Medulla oblongata (tissue), 1 donor: ENCODE results near the gene TMEM179.
"Not testable (repeated sequence)": the region's sequence is repeated elsewhere in the genome, so short reads cannot be mapped to it uniquely, and the experiment has no call there.

Source experiments
- DNase-seq: peaks from one replicate; pipeline ENCODE4 v3.0.0-alpha.2; 2015; ENCODE audit errors: extremely low spot score

TMEM179 gene

GRCh38 chr14:104637546-104638003 is 33.0 kb upstream of the TMEM179 start:
- DNase-seq, result no peak

GRCh38 chr14:104636846-104637545 is 32.4 kb upstream of the TMEM179 start:
- DNase-seq, result not testable (repeated sequence)

GRCh38 chr14:104636131-104636530 is 31.6 kb upstream of the TMEM179 start:
- DNase-seq, result no peak

DNA sequence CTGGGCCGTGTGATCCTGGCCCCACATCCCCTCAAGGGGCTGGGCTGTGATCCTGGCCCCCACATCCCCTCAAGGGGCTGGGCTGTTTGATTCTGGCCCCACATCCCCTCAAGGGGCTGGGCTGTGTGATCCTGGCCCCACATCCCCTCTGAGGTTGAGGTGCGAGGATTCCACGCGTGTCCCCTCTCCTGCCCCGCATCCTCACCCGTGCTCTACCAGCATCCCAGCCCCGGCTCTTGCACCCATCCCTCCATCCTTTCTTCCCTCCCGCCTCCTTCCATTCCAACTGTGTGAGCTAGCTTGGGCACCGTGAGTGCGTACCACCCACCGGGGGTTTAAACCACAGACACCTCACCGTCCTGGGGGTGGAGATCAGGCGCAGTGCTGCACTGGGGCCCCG is 31.1 kb upstream of the TMEM179 start:
- no peak for DNase-seq

DNA sequence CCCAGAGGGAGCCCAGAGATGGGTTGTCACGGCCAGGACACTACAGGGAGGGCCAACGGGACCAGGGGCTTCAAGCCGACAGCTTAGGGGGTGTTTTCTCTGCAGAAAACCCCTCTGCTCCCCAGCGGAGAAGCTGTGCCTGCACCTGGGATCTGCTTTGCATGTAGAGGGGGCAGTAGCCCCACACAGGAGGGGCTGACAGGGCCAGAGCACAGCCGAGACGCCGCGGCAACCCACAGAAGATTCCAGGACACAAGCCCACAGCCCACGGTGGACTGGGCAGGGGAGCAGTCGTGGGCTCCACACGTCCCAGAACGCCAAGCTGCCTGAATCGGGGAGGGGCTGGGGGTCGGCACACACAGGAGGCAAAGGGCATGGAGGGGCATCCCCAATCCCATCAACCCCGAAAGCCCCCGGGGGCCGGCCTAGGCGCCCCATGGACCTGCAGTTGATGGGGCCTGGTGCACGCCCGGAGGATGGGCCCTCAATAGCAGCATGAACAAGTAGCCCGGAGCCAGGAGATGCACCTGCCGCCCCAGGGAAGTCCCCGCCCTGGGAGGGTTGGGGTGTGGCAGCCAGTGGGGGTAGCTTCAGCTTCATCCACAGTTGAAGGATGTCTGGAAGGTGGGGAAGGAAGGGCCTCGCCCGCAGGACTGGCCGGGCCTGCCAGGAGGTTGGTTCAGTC is 30.5 kb upstream of the TMEM179 start:
- no peak for DNase-seq

- DNase-seq, result no peak
Measured at GRCh38 chr14:104634138-104634760, 29.7 kb upstream of the TMEM179 start.

DNA sequence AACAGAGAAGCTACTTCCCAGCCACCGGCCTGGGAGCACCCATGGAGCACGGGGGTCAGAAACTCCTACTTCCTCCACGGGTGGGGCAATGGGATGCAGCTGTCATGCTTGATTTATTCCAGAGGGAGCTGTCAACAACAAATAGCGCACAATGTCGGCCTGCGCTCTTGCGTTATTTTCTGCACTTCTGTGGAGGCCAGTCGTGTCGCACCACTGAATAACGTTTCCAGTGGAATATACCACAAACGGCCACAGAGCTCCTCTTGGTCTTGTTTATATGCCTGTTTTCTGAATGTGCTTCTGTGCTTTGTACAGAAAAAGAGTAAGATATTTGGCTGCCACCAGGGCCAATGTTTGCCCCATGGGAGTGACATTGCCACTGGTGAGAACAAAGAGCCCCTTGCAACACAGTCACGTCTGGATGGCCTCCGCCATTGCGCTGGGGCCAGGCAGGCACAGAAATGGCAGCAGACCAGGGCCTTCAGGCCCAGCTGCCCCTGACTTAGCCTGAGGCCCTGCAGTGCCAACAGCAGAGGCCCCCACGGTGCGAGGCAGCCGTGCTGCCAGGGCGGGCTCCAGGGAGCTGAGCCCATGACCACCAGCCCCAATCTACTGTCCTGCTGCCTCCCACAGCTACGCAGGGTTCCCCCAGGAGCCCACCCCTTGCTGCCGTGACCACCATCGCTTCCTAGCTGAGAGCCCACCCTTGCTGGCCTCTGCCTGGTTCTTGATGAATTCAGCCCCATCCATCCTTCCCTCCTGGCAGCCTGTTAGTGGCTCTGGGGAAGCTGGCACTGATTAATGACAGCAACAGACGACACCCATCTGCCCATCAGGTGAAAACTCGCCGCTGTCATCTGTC is 28.9 kb upstream of the TMEM179 start:
- peak; percentile 65 for DNase-seq

GRCh38 chr14:104632781-104633180 is 28.2 kb upstream of the TMEM179 start:
- no peak for DNase-seq

DNA sequence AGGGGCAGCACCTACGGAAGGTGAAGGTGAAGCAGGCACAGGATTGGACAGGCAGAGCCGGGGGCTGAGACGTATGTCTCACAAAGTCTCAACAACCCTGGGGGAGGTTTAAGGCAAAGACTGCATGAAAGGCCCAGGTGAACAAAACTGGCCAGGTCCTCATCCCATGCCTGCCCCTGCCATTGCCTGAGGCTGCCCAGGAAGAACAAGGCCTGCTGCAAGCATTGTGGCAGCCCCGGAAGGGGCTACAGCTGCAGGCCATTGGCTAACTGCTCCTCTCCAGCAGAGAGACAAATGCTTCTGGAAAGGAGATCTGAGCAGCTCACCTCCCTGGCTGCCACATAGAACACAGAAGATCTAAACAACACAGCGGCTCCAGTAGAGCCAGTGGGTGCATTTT is 20.4 kb upstream of the TMEM179 start:
- DNase-seq, result no peak

DNA sequence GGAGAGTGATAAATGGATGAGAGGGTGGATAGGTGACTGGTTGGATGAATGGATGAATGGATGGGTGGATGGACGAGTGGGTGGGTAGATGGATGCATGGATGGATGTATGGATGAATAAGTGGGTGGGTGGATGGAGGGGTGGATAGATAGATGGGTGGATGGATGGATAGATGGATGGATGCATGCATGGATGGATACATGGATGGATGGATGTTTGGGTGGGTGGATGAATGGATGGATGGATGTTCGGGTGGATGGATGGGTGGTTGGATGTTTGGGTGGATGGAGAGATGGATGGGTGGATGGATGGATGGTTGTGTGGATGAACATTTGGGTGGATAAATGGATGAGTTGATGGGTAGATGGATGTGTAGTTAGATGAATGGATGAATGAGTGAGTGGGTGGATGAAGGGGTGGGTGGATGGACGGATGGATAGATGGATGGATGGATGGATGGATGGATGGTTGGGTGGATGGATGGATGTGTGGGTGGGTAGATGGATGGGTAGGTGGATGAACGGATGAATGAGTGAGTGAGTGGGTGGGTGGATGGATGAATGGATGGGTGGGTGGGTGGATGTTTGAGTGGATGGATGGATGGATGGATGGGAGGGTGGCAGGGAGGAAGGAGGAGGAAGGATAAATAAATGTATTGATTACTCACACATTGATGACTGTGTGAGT is 9.7 kb upstream of the TMEM179 start:
- DNase-seq, result no peak

DNA sequence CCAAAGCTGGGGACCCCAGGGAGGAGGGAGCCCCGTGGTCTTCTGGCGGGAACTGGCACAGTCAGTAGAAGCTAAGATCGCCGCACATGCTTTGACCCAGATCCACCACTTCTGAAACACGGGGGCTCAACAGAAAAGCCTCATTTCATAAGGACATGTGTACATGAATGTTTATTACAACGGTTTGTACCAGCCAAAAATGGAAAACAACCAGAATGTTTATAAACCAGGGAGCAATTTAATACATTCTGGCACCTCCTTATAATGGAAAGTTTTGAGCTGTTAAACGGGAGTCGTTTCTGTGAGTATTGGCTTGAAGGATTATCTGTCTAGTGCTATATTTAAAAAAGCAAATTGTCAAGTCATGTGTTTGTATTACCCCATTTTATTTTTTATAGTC is 7.3 kb upstream of the TMEM179 start:
- DNase-seq, result no peak

GRCh38 chr14:104610749-104611310 is 6.3 kb upstream of the TMEM179 start:
- DNase-seq, result no peak

DNA sequence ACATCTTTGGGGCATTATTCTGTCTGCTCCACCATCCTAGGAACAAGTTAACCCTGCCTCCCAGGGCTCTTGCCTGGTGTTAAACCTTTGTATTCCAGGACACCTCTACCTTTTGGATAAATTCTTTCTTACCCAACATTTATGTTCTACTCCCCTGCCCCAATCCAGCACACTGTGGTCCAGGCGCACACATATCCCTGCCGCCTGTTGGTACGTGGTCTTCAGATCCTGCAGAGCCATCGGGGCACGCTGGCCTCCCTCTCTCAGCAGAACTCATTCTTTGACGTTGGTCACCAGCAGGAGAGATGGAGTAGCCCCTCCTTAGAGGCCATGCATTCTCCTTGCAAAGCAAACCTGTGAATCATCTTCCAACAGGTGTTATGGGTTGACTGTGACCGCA is 5.1 kb upstream of the TMEM179 start:
- DNase-seq, result no peak

- no peak for DNase-seq
Measured at GRCh38 chr14:104603711-104604401, 716 bp downstream of the TMEM179 start.

- no peak for DNase-seq
Measured at GRCh38 chr14:104602933-104603325, 1.6 kb downstream of the TMEM179 start.

DNA sequence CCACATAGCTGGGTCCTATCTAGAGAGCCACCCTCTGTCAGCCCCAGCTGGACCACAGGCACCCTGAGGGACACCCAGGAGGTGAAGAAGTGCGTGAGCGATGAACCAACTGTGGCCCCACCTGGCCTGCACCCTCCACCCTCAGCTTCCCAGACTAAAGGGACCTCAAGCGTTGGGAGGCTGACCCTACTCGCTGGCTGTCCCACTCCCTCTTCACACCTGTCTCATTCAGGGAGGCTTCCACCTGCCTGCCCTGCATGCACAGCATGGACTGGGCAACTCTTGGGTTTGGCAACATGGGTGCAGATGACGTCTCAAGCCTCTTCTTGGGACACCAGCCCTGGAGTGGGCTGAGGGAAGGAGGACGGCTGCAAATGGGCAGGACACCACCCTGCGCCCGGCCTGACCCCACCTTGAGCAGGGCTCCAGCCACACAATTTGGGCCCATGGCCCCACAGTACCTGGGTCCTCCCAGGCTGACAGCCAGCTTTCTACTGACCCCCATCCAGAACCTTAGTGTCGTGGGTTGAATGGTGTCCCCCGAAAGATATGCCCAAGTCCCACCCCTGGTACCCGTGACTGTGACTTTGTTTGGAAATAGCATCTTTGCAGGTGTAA is 2.1 kb downstream of the TMEM179 start:
- DNase-seq, result no peak

GRCh38 chr14:104601786-104602185 is 2.8 kb downstream of the TMEM179 start:
- DNase-seq, result no peak

DNA sequence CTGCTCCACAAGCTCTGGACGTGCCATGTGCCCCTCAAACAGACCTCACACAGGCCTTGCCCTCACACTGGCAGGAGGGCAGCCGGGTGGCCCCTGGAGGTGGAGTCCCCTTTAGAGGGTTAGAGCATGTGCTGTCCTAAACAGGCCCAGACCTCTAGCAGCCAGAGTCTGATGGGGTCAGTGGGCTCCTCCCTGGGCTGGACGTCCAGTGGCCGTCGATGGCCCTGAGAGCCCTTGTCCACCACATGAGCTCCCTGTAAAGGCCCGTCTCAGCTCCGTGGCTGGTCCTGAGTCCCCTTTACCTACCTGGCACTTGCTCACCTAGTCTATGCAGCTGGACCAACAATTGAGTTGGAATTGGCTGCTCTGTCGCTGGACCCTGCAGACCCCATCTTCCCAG is 3.8 kb downstream of the TMEM179 start:
- DNase-seq, result no peak

DNA sequence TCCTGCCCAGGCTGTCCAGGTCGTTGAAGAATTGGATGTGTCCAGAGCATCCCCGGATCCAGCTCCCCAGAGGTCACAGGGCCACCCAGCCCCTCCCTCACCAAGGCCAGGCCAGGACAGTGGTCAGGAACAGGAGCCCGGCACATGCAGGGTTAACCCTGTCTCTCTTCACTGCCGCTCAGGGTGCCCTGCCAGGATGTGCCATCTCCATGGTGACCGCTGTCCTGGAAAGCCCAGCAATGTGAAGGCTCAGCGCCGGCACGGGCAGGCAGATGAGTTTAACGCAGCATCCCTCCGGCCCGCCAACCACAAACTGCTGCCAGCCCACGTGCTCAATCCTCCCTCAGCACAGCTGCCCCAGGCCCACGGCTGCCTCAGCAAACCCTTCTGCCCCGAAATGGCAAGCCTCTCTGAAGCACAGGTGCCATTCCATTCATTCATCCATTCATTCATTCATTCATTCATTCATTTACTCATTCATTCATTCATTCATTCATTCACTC is 4.4 kb downstream of the TMEM179 start:
- DNase-seq, result peak; percentile 29

- DNase-seq, result no peak
Measured at GRCh38 chr14:104599446-104599845, 5.1 kb downstream of the TMEM179 start.
